ENCODE measurements around the gene CNR2. TPM values are rescaled to one million over a fixed set of nuclear protein-coding genes. Genes with fewer than 3 reads are reported as not detected.

Gene CNR2
- total RNA-seq, 1 experiment from 2014 or later: not detected

DNA sequence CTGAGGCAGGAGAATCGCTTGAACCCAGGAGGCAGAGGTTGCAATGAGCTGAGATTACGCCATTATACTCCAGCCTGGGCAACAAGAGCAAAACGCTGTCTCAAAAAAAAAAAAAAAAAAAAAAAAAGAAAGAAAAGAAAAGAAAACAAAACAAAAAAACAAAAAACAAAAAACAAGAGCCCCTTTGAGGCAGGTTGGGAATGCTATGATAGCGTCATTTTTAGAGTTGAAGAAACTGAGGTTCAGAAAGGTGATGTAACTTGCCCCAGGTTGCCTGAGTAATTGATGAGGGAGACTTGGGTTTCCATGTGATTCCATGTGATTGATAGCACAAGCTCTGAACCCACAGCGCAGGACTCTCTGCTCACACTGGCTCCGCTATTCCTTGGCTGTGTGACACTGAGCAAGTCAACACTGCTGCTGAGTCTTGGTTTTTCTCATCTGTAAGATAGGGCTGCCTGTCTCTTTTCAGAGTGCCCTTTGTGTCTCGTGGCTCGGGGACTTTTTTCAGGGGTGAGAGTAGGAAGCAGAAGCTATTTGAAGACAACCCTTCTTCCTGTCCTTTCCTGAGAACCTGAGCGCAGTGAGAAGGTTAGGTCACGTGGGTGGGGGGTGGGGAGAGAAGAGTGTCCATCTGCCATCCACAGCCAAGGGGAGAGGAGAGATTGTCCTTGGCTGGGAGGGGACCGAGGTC, 2.5 kb downstream of the CNR2 start:
- TF ChIP-seq, protein P1, sequence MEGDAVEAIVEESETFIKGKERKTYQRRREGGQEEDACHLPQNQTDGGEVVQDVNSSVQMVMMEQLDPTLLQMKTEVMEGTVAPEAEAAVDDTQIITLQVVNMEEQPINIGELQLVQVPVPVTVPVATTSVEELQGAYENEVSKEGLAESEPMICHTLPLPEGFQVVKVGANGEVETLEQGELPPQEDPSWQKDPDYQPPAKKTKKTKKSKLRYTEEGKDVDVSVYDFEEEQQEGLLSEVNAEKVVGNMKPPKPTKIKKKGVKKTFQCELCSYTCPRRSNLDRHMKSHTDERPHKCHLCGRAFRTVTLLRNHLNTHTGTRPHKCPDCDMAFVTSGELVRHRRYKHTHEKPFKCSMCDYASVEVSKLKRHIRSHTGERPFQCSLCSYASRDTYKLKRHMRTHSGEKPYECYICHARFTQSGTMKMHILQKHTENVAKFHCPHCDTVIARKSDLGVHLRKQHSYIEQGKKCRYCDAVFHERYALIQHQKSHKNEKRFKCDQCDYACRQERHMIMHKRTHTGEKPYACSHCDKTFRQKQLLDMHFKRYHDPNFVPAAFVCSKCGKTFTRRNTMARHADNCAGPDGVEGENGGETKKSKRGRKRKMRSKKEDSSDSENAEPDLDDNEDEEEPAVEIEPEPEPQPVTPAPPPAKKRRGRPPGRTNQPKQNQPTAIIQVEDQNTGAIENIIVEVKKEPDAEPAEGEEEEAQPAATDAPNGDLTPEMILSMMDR (conservative IDR thresholded peaks at IDR 0.05): no peak
- TF ChIP-seq EZH2 (IDR thresholded peaks at IDR 0.05; ENCODE audit: low read depth): no peak
- BruUV-seq (replicated peaks): no TSS peak

DNA sequence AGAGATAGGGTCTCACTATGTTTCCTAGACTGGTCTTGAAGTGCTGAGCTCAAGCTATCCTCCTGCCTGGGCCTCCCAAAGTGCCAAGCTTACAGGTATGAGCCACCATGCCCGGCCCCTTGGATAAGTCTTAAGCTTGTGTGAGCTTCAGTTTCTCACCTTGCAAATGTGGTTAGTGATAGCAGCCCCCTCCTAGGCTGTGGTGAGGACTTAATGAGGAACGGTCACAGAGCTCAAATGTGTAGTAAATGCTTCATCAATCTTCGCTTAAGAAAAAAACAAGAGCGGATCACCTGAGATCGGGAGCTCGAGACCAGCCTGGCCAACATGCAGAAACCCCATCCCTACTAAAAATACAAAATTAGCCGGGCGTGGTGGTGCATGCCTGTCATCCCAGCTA, 3.0 kb downstream of the CNR2 start:
- Histone ChIP-seq H3K4me1 (replicated peaks; ENCODE audit: insufficient read depth) (peaks cover 19% of the 10 kb centered on the region), H3K9me2 (ENCODE audit: insufficient read depth) (no peaks in the 10 kb centered on the region), H4K20me1 (ENCODE audit: insufficient read depth) (no peaks in the 10 kb centered on the region), H3K4me2 (no peak overlapping the region), H3K79me2 (ENCODE audit: low read depth) (no peaks in the 10 kb centered on the region), H3K4me3 (no peak overlapping the region), H3K9me3 (ENCODE audit: insufficient read depth, low read depth) (no peaks in the 10 kb centered on the region), H3F3A (ENCODE audit: insufficient read depth, low read depth) (peaks cover 5% of the 10 kb centered on the region; the same call in 1 of the 2 replicates), H3K36me3 (ENCODE audit: low read depth) (no peaks in the 10 kb centered on the region), H3K27me3 (ENCODE audit: insufficient read depth, low read depth) (no peaks in the 10 kb centered on the region), H2AFZ (no peak overlapping the region), H3K27ac (no peak overlapping the region)
- DNase-seq: no peak
- ChIA-PET CTCF (no interaction called here), POLR2A (ENCODE audit: unreplicated experiment) (interaction anchor here (0.6 kb wide), 2 partner anchors 43 to 170 kb away, joined by 3 to 11 read pairs; no protein-coding TSS in a partner anchor)
- TF ChIP-seq EZH2 (IDR thresholded peaks at IDR 0.05; ENCODE audit: low read depth): no peak
- TF ChIP-seq, protein P1 (conservative IDR thresholded peaks at IDR 0.05): no peak
- BruUV-seq (replicated peaks): no TSS peak
- intact Hi-C loops (cut with micrococcal nuclease; ENCODE audit: unreplicated experiment): no loop called here

More for the DNA sequence above, 2.5 kb downstream of the CNR2 start:
- POLR2A ChIA-PET (ENCODE audit: unreplicated experiment): interaction anchor here (0.6 kb wide), 2 partner anchors 43 to 170 kb away, joined by 3 to 11 read pairs; no protein-coding TSS in a partner anchor
- Histone ChIP-seq H3K4me3 (no peak overlapping the region), H3K27ac (no peak overlapping the region), H3F3A (ENCODE audit: insufficient read depth, low read depth) (peaks cover 4% of the 10 kb centered on the region; the same call in 1 of the 2 replicates), H2AFZ (no peak overlapping the region), H3K27me3 (ENCODE audit: insufficient read depth, low read depth) (no peaks in the 10 kb centered on the region), H3K79me2 (ENCODE audit: low read depth) (no peaks in the 10 kb centered on the region), H3K9me3 (ENCODE audit: insufficient read depth, low read depth) (no peaks in the 10 kb centered on the region), H3K4me2 (no peak overlapping the region), H3K36me3 (ENCODE audit: low read depth) (no peaks in the 10 kb centered on the region), H3K9me2 (ENCODE audit: insufficient read depth) (no peaks in the 10 kb centered on the region), H4K20me1 (ENCODE audit: insufficient read depth) (no peaks in the 10 kb centered on the region), H3K4me1 (replicated peaks; ENCODE audit: insufficient read depth) (peaks cover 13% of the 10 kb centered on the region)
- no peak for DNase-seq
- intact Hi-C loops (cut with micrococcal nuclease; ENCODE audit: unreplicated experiment): no loop called here
- CTCF ChIA-PET: interaction anchor here (0.6 to 0.7 kb wide), 2 partner anchors 24 to 453 kb away, joined by 4 to 23 read pairs; no protein-coding TSS in a partner anchor

DNA sequence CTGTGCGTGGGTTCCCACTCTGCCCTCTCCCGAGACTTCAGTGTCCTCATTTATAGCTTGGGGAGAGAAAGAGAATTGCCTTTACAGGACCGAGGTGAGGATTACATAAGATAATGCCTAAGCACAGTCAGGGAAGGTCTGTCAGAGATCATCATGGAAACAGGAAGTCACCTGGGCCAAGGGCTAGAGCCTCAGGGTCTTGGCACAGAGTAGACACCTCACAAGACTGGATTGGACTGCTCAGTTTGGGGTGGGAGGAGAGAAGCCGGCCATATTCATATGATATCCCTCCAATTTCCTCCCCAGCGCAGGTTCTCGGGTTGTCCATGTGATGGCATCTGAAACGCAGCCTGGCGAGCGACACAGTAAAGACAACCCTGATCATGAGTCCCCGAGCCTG, 3.8 kb downstream of the CNR2 start:
- H3K4me2 ChIP-seq: no peak overlapping the region
- POLR2A ChIA-PET (ENCODE audit: unreplicated experiment): no interaction called here
- intact Hi-C loops (cut with micrococcal nuclease; ENCODE audit: unreplicated experiment): no loop called here
- TF ChIP-seq, protein P1 (conservative IDR thresholded peaks at IDR 0.05): no peak
- no peak for TF ChIP-seq EZH2 (IDR thresholded peaks at IDR 0.05; ENCODE audit: low read depth)
- BruUV-seq (replicated peaks): no TSS peak
- no peaks in the 10 kb centered on the region for H3K9me3 ChIP-seq (ENCODE audit: insufficient read depth, low read depth)
- no peak for DNase-seq
- no peaks in the 10 kb centered on the region for H3K27me3 ChIP-seq (ENCODE audit: insufficient read depth, low read depth)
- no peaks in the 10 kb centered on the region for H3K79me2 ChIP-seq (ENCODE audit: low read depth)
- H3K27ac ChIP-seq: no peak overlapping the region
- no peak overlapping the region for H3K4me3 ChIP-seq
- H3K9me2 ChIP-seq (ENCODE audit: insufficient read depth): no peaks in the 10 kb centered on the region
- no peak overlapping the region for H2AFZ ChIP-seq
- H3K36me3 ChIP-seq (ENCODE audit: low read depth): no peaks in the 10 kb centered on the region
- H3K4me1 ChIP-seq (replicated peaks; ENCODE audit: insufficient read depth): peaks cover 25% of the 10 kb centered on the region
- H4K20me1 ChIP-seq (ENCODE audit: insufficient read depth): no peaks in the 10 kb centered on the region
- CTCF ChIA-PET: interaction anchor here (0.6 kb wide), 1 partner anchor 133 kb away, joined by 3 read pairs; no protein-coding TSS in a partner anchor
- peaks cover 10% of the 10 kb centered on the region; the same call in 1 of the 2 replicates for H3F3A ChIP-seq (ENCODE audit: insufficient read depth, low read depth)

Data from PC-9 (cell line).